Fibroblast of peridontal ligament (primary cell): ENCODE results near the gene GFAP.

Experiments
- DNase-seq: peaks from one replicate; pipeline ENCODE4 v3.0.0-alpha.2; 2010; ENCODE audit errors: extremely low read depth

GFAP gene

GRCh38 chr17:44900894-44901293 is 14.4 kb downstream of the GFAP start:
- DNase-seq: peak; percentile 83

GRCh38 chr17:44899074-44899782 is 16.1 kb downstream of the GFAP start, which contains the start of gene EFTUD2:
EFTUD2 (minus strand) TSS chr17:44899445; CDS start chr17:44894521, 4,924 bp downstream.
- peak; percentile 87 for DNase-seq

GRCh38 chr17:44898768-44899073 is 16.6 kb downstream of the GFAP start:
- no peak for DNase-seq

- DNase-seq: no peak
Observed at GRCh38 chr17:44894642-44895041, 20.7 kb downstream of the GFAP start.

- DNase-seq: no peak
Observed at GRCh38 chr17:44892250-44892649, 23.1 kb downstream of the GFAP start.

- DNase-seq: no peak
Observed at GRCh38 chr17:44889003-44889402, 26.3 kb downstream of the GFAP start.

GRCh38 chr17:44887971-44888954 is 27.0 kb downstream of the GFAP start:
- no peak for DNase-seq

- no peak for DNase-seq
Observed at GRCh38 chr17:44887016-44887415, 28.3 kb downstream of the GFAP start.

- no peak for DNase-seq
Observed at GRCh38 chr17:44884941-44885340, 30.4 kb downstream of the GFAP start.

GRCh38 chr17:44881145-44881544 is 34.2 kb downstream of the GFAP start:
- no peak for DNase-seq

- no peak for DNase-seq
Observed at GRCh38 chr17:44880062-44880461, 35.2 kb downstream of the GFAP start.

GRCh38 chr17:44879376-44879775 is 35.9 kb downstream of the GFAP start:
- no peak for DNase-seq

- peak; percentile 67 for DNase-seq
Observed at GRCh38 chr17:44878627-44879221, 36.6 kb downstream of the GFAP start.

GRCh38 chr17:44877121-44877520 is 38.2 kb downstream of the GFAP start:
- no peak for DNase-seq

- no peak for DNase-seq
Observed at GRCh38 chr17:44875761-44876160, 39.5 kb downstream of the GFAP start.

- no peak for DNase-seq
Observed at GRCh38 chr17:44872131-44872768, 43.0 kb downstream of the GFAP start.

- no peak for DNase-seq
Observed at GRCh38 chr17:44871556-44871955, 43.7 kb downstream of the GFAP start.

GRCh38 chr17:44867841-44868240 is 47.5 kb downstream of the GFAP start:
- DNase-seq: no peak

- peak; percentile 66 for DNase-seq
Observed at GRCh38 chr17:44865931-44866330, 49.4 kb downstream of the GFAP start.

- DNase-seq: peak; percentile 85
Observed at GRCh38 chr17:44865231-44865660, 50.1 kb downstream of the GFAP start.

GRCh38 chr17:44864831-44865230 is 50.5 kb downstream of the GFAP start:
- DNase-seq: no peak
